Activated naive CD4-positive, alpha-beta T cell treated with anti-CD3 and anti-CD28 coated beads, Interleukin-2, amount 10 ng/mL, durations not matched to agents 7 days and 5 days (primary cell): Measurements from ENCODE around the gene CA5A.
"Not testable (repeated sequence)": the region's sequence is repeated elsewhere in the genome, so short reads cannot be mapped to it uniquely, and the experiment has no call there.

Experiments
- CTCF ChIA-PET: fragments of 350-600 bp; sonication (Branson Sonifier 250); formaldehyde crosslinking; loops from one replicate; lab custom pipeline; 2021; ENCODE audit warnings: antibody characterized with exemption; lab: Charles Lee
- DNase-seq: peaks from one replicate; pipeline ENCODE4 v3.0.0-alpha.2; 2020
- H3K27ac Mint-ChIP-seq: one replicate; pipeline ENCODE4 v1.8.0; 2021; ENCODE audit warnings: mild to moderate bottlenecking, moderate library complexity, mixed read lengths
- H3K27me3 Mint-ChIP-seq: one replicate; pipeline ENCODE4 v1.8.0; 2021; ENCODE audit warnings: mild to moderate bottlenecking, mixed read lengths
- H3K36me3 Mint-ChIP-seq: one replicate; pipeline ENCODE4 v1.8.0; 2021; ENCODE audit warnings: mixed read lengths
- H3K4me1 Mint-ChIP-seq: one replicate; pipeline ENCODE4 v1.8.0; 2021; ENCODE audit warnings: mixed read lengths
- H3K4me3 Mint-ChIP-seq: one replicate; pipeline ENCODE4 v1.8.0; 2021; ENCODE audit warnings: mild to moderate bottlenecking, moderate library complexity, mixed read lengths
- H3K9me3 Mint-ChIP-seq: one replicate; pipeline ENCODE4 v1.8.0; 2021; ENCODE audit warnings: mixed read lengths

Gene CA5A

DNA sequence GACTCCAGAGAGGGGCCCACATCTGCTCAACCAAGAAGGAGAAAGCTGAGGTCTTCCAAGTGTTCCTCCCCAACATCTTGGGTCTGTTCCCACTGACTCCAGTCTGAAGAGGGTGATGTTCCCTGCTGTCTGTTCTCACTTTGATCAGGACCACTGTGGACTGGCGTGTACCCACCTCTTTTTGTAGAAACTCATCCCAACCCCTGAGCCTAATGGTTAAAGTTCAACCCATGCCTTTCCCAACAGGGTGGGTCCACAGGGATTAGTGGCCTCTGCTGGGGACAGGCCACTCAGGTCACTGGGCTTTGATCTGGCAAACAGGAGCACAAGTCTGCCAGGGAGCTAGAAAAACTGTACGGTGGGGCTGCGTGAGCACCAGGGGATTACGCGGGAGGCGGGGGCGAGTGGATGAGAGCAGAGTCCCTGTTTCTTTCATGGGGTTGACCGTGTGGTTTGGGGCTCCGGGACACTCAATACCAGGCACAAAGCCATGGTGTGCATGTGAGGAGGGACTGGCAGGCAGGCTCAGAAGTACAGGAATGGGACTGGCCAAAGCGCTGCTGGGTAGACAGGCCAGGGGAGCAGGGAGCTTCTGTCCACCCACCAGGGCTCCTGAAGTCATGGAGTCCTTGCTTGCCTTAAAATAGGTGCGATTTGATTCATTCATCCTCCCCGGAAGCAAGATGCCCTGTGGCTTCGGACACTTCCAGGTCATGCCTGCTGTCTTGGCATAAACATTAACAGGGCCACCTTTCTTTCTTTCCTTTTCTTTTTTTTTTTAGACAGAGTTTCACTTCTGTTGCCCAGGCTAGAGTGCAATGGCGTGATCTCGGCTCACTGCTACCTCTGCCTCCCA is at the start of gene CA5A:
Gene CA5A, minus strand, starts transcription at position 155 of the 856 bp plus-strand sequence. Its CDS starts 79 bp downstream, at position 76.
- Mint-ChIP-seq H3K27me3 (peaks cover 28% of the 10 kb centered on the region), H3K27ac (no peak within 1 kb of the TSS), H3K9me3 (no peaks in the 10 kb centered on the region), H3K36me3 (no peaks in the 10 kb centered on the region), H3K4me3 (no peak within 1 kb of the TSS), H3K4me1 (no peaks in the 10 kb centered on the region)
- DNase-seq = no peak
- CTCF ChIA-PET = no interaction called here

DNA sequence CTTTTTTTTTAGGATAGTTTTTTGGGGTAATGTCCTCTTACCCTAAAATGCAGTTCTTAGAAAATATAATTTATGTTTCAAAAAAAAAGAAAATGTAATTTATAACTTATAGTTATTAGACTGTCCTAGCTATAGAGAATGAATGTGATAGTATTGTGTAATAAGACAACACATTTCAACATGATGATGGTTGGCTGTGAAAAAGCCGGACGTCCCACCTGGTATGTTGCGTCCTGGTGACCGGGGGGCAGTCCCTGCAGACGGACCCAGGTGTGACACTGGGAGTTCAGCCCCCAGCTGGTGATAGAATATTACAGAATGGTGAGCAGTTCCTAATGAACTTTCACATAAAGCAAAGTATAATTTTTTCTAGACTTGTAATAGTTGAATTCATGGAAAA is 49.2 kb upstream of the CA5A start:
- H3K4me3 Mint-ChIP-seq, H3K27ac Mint-ChIP-seq, H3K9me3 Mint-ChIP-seq, H3K4me1 Mint-ChIP-seq, CTCF ChIA-PET, DNase-seq, H3K27me3 Mint-ChIP-seq: not testable (repeated sequence)
- peaks cover 29% of the 10 kb centered on the region for H3K36me3 Mint-ChIP-seq

DNA sequence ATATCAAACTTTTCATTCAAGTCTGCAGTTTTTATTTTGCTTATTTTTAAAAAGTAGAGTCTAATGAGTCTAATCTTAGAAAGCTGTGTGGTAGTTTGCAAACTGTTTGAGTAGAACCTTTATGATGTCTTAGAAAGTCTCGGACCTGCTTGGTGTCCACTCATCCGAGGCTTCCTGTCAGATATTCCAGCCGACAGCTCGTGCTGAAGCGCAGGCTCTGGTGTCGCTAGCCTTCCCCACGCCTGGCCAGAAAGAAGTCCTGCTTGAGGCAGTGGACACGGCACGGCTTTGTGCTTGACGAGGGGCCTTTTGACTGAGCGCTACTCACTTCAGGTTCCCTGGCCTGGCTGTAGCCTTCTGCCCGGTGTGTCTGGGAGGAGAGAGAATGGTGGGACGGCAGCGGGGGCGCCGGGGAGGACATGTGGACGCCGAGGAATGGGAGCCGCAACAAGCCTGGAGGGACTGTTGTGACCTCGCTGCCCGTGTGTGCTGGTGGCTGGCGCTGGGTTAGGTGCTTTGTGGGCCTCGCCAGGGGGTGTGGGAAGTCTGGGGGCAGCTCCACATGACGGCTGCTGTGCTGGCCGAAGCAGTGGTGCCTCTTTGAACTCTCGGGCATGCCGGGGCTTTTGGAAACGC is 48.4 kb upstream of the CA5A start:
- Mint-ChIP-seq H3K36me3 (peaks cover 27% of the 10 kb centered on the region), H3K4me3 (no peak overlapping the region), H3K27ac (no peak overlapping the region), H3K4me1 (peaks cover 4% of the 10 kb centered on the region), H3K27me3 (no peaks in the 10 kb centered on the region), H3K9me3 (no peaks in the 10 kb centered on the region)
- DNase-seq = no peak
- CTCF ChIA-PET = no interaction called here

DNA sequence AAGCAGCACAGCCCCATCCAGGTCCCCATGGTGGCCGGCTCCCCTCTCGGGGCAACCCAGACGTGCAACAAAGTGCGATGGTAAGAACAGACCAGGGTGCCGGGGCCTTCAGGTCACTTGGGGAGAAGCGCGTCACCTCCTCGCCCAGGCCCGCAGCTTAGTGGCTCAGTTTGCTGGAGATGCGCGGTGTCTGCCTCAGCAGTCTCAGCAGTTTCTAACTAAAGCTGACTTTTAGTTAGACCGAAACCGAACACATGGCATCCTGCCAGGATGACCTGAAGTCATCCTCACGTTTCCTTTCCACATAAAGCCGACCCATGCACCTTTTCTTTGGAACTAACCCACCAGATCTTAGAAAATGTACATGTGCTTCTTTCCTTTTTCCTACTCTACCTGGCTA is 47.9 kb upstream of the CA5A start:
- CTCF ChIA-PET, DNase-seq, H3K4me3 Mint-ChIP-seq, H3K27ac Mint-ChIP-seq, H3K27me3 Mint-ChIP-seq, H3K9me3 Mint-ChIP-seq, H3K4me1 Mint-ChIP-seq: not testable (repeated sequence)
- peaks cover 30% of the 10 kb centered on the region for H3K36me3 Mint-ChIP-seq

DNA sequence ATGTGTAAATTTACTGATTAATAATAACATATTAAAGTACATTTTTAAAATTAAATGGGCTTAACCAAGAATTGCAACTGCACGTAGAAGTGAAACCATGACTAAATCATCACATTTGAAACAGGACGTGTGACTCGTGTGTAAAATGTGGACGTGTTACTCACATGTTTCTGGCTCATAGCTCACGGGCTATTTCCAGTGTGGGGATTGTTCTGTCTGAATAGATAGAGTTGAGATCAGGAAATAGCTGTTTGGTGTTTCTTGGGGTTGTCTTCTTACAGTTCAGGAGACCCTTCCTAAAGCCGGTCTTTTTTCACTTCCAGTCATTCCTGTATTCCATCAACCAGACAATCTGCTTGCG is 47.4 kb upstream of the CA5A start:
- H3K27me3 Mint-ChIP-seq, H3K4me3 Mint-ChIP-seq, H3K27ac Mint-ChIP-seq, DNase-seq, CTCF ChIA-PET, H3K4me1 Mint-ChIP-seq, H3K9me3 Mint-ChIP-seq: not testable (repeated sequence)
- peaks cover 33% of the 10 kb centered on the region for H3K36me3 Mint-ChIP-seq

DNA sequence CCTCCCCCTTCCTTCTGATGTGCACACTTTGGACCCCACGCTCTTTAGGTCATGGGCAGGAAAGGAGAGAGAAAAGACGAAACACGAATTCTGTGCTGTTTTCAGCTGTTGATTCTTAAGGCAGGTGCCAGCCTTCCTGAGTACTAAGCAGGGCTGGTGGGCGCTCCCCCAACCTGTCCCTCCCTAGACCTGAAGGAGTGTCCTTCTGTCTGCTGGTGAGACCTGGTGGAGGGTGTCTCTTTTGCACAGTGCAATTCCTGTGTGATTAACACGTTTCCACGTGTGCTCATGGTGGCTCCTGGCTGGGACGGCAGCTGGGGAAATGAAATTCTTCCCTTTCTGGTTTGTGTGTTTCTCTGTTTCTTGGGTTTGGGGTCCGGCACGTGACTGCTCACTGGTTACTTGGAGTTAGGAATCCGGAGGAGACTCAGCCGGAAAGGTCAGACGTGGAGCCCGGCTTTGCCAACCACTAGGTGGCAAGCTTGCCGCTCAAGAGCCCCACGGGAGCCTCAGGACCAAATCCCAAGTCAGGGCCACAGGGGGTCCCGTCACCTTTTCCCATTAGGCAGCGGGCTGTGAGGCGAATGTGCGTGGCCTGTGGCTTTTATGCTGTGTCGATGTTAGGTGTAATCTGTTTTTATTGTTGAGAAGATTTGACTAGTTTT is 46.9 kb upstream of the CA5A start:
- H3K4me1 Mint-ChIP-seq, H3K4me3 Mint-ChIP-seq, H3K27me3 Mint-ChIP-seq, H3K9me3 Mint-ChIP-seq, CTCF ChIA-PET, DNase-seq: not testable (repeated sequence)
- H3K27ac Mint-ChIP-seq = peak overlapping the region; percentile 46
- H3K36me3 Mint-ChIP-seq = peaks cover 33% of the 10 kb centered on the region

DNA sequence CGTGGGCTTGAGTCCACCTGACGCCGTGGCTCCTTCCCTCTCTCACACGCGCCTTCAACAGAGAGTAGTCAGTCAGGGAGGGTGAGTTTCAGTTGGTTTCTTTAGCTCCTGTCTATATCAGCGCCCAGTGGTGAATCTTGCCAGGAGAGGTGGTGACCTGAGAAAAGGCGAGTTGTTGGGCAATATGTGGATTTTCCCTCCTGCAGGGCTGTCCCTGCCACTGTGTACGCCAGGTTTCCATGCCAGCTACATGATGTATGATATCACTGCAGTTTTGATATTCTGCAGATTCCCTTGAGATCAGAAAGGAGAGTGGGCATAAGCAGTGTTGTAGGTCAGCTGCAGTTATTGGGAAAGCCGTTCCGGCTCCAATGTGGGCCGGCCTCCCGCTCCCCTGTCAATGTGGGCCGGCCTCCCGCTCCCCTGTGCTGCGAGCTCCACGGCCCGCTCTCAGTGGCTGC is 46.3 kb upstream of the CA5A start:
- Mint-ChIP-seq H3K4me1 (peaks cover 4% of the 10 kb centered on the region), H3K27me3 (no peaks in the 10 kb centered on the region), H3K27ac (no peak overlapping the region), H3K36me3 (peaks cover 33% of the 10 kb centered on the region), H3K9me3 (no peaks in the 10 kb centered on the region), H3K4me3 (no peak overlapping the region)
- DNase-seq = no peak
- CTCF ChIA-PET = no interaction called here

DNA sequence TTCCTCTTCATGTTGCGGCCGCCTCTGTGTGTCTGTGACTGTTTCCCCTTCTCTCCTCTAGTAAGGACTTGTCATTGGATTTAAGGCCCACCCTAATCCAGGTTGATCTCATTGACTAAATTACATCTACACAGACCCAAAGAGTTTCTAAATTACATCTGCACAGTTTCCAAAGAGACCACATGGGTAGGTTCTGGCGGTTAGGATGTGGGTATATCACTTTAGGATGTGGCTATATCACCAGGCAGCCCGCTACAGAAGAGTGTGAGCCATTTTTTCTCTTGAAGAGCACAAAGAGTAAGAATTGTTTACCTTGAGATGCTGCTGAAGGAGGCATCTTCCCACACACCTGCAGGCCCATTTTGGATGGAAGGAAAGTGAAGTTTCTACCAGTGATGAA is 45.0 kb upstream of the CA5A start:
- CTCF ChIA-PET = not testable (repeated sequence)

DNA sequence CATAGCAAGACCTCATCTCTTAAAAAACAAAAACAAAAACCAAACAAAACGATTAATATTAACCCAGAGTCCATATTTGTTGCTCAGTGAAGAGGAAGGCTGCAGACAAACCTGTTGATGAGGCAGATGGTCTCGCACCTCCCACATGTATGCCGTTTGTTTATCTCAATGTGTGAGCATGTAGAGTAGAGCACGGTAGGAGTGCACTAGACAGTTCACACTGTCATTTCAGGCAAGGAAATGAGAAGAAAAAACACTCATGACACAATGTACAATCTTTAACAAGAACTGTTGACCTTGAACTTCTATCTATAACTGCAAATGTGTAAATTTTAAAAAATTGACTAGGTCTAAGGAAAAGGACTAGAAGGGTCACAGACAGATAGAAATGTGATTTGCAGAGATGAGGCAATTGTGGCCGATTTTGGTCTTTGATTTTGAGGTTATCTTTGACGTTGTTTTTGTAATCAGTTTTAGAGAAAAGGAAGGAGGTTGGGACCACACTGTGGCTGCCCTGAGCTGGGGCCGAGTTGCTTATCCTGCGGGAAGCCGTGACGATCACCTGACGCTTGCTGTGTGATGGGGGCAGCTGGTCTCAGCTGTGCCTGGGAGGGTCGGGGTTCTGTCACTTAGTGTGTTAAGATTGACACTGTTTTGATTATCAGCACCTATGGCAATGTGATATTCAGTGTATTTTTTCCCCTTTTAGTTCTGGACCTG is 43.7 kb upstream of the CA5A start:
- peaks cover 24% of the 10 kb centered on the region for H3K36me3 Mint-ChIP-seq
- H3K27ac Mint-ChIP-seq, H3K4me1 Mint-ChIP-seq, H3K4me3 Mint-ChIP-seq, DNase-seq, CTCF ChIA-PET, H3K27me3 Mint-ChIP-seq, H3K9me3 Mint-ChIP-seq: not testable (repeated sequence)

More for the DNA sequence above, 45.0 kb upstream of the CA5A start:
- H3K4me1 Mint-ChIP-seq, H3K27me3 Mint-ChIP-seq, H3K9me3 Mint-ChIP-seq, DNase-seq, H3K4me3 Mint-ChIP-seq, H3K27ac Mint-ChIP-seq: not testable (repeated sequence)
- peaks cover 35% of the 10 kb centered on the region for H3K36me3 Mint-ChIP-seq

DNA sequence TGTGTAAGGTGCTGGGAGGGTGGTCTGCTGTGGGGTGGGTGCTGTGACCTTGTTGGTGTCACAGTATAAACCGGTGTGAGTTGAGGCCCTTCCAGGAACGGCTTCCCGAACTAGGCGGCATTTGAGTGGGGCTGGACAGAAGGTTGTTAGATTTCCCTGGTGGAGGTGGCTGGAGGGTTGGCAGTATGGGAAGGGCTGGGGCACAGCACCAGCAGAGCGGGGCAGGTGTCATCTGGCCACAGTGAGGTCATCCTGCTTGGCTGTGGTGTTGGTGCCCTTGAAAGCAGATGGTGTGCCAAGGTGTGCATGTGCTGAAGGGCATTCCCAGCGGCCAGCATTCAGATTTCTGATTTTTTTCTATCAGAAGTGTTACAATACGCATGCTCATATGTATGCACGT is 43.0 kb upstream of the CA5A start:
- H3K27me3 Mint-ChIP-seq = no peaks in the 10 kb centered on the region
- H3K9me3 Mint-ChIP-seq = no peaks in the 10 kb centered on the region
- H3K27ac Mint-ChIP-seq = no peak overlapping the region
- peaks cover 9% of the 10 kb centered on the region for H3K4me1 Mint-ChIP-seq
- peaks cover 20% of the 10 kb centered on the region for H3K36me3 Mint-ChIP-seq
- H3K4me3 Mint-ChIP-seq = no peak overlapping the region
- DNase-seq = no peak
- CTCF ChIA-PET = no interaction called here

DNA sequence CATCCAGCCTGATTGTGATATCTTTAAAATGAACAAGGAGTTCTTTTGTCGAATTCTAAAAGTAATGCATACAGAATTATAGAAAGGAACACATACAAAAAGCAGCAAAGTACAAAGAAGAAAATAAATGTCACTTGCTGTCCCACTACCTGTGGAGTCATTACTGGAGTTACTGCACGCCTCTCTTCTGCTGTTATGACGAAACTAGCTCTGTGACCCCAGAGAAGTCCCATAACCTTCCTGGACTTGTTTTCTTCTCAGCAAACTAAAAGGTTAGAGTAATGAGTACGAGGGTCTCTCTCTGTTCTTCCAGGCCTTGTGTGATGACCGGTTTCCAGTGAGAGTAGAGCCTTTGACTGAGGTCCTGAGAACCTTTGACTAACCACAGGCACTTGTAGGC is 41.8 kb upstream of the CA5A start:
- Mint-ChIP-seq H3K36me3 (peaks cover 19% of the 10 kb centered on the region), H3K27ac (no peak overlapping the region), H3K9me3 (no peaks in the 10 kb centered on the region), H3K4me1 (peaks cover 11% of the 10 kb centered on the region), H3K27me3 (no peaks in the 10 kb centered on the region), H3K4me3 (no peak overlapping the region)
- DNase-seq = no peak
- CTCF ChIA-PET = no interaction called here

DNA sequence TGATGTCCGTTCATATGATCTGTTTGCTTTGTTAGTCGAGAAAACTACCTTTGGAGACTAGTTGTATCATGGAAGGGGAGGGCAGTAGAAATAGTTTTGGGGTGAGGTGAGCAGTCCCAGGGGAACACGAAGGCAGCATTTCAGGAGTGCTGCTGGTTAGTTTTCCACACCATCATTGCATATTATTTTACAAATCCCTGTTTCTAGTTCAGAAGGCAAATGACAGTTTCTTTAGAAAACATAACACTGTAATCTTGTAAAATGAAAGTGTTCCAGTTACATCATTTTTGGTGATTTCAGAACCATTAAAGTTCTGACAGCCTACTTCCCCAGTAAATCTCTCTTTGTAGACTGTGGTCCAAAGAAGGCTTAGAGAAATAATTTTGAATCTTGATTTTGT is 40.3 kb upstream of the CA5A start:
- CTCF ChIA-PET = no interaction called here
- Mint-ChIP-seq H3K27ac (no peak overlapping the region), H3K27me3 (no peaks in the 10 kb centered on the region), H3K4me3 (no peak overlapping the region), H3K4me1 (peaks cover 13% of the 10 kb centered on the region), H3K36me3 (peaks cover 25% of the 10 kb centered on the region), H3K9me3 (peaks cover 13% of the 10 kb centered on the region)
- no peak for DNase-seq

DNA sequence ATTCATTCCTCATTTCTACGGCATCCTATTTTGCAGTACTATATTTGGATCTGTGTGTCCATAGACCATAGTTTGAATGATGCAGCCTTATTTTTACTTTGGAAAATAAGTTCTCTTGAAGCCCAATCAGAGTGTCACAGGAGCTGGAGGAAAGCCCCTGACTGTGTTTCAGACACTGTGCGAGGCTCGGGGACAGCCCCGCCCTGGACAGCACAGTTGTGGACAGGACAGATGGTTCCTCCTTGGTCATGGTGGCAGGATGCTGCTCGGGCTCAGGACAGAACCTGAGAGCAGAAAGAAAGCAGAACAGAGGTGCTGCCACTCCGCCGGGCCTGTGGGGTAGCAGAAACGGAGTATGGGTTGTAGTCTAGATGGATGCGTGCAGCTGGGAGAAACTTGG is 37.8 kb upstream of the CA5A start:
- DNase-seq = no peak
- Mint-ChIP-seq H3K9me3 (peaks cover 20% of the 10 kb centered on the region), H3K36me3 (peaks cover 34% of the 10 kb centered on the region), H3K27me3 (no peaks in the 10 kb centered on the region), H3K27ac (no peak overlapping the region), H3K4me1 (peaks cover 14% of the 10 kb centered on the region), H3K4me3 (no peak overlapping the region)
- CTCF ChIA-PET = no interaction called here

DNA sequence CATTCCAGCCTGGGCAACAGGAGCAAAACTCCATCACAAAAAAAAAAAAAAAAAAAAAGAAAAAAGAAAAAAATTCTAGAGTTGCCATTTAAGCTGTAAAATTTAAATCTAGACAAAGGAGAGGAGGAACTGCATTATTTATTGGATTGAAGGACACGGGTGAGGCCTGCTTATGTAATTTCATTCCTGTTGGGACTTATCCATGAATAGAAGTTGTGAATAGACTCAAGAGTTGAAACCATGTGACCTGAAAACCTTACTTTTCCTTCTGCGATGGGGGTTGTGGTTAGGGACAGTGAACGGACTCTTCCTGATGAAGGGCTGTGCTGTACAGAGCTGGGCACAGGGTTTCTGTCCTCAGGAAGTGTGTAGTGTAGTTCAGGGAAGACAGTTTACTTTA is 37.4 kb upstream of the CA5A start:
- Mint-ChIP-seq H3K9me3 (peaks cover 20% of the 10 kb centered on the region), H3K36me3 (peaks cover 34% of the 10 kb centered on the region), H3K4me3 (no peak overlapping the region), H3K4me1 (peaks cover 14% of the 10 kb centered on the region), H3K27me3 (no peaks in the 10 kb centered on the region), H3K27ac (no peak overlapping the region)
- DNase-seq = no peak
- CTCF ChIA-PET = no interaction called here
